Activated CD4-positive, alpha-beta memory T cell treated with anti-CD3 and anti-CD28 coated beads for 36 hours (primary cell): ENCODE measurements around the gene CEL. TPM values are rescaled to one million over a fixed set of nuclear protein-coding genes. Genes with fewer than 3 reads are reported as not detected.
"Not testable (repeated sequence)": the region's sequence is repeated elsewhere in the genome, so short reads cannot be mapped to it uniquely, and the experiment has no call there.

Source experiments
- CTCF ChIA-PET: fragments of 350-600 bp; sonication (Branson Sonifier 250); formaldehyde crosslinking; loops from one replicate; lab custom pipeline; 2021; ENCODE audit warnings: antibody characterized with exemption, inconsistent platforms; lab: Charles Lee
- POLR2A ChIA-PET: fragments of 350-600 bp; sonication (Branson Sonifier 250); formaldehyde crosslinking; loops from one replicate; lab custom pipeline; 2021; ENCODE audit warnings: antibody characterized with exemption; lab: Charles Lee
- DNase-seq: peaks from one replicate; pipeline ENCODE4 v3.0.0-alpha.2; 2020
- H3K27ac Mint-ChIP-seq: one replicate; pipeline ENCODE4 v1.8.0; 2021; ENCODE audit warnings: mixed read lengths
- H3K27me3 Mint-ChIP-seq: one replicate; pipeline ENCODE4 v1.8.0; 2021; ENCODE audit warnings: mixed read lengths
- H3K36me3 Mint-ChIP-seq: one replicate; pipeline ENCODE4 v1.8.0; 2021; ENCODE audit warnings: mixed read lengths
- H3K4me1 Mint-ChIP-seq: one replicate; pipeline ENCODE4 v1.8.0; 2021; ENCODE audit warnings: low read depth, mixed read lengths
- H3K4me3 Mint-ChIP-seq: one replicate; pipeline ENCODE4 v1.8.0; 2021; ENCODE audit warnings: mild to moderate bottlenecking, mixed read lengths
- H3K9me3 Mint-ChIP-seq: one replicate; pipeline ENCODE4 v1.8.0; 2021; ENCODE audit warnings: mixed read lengths
- intact Hi-C: fragments of 100-400 bp; cut with micrococcal nuclease; formaldehyde crosslinking; loops from one replicate; pipeline ENCODE4 v1.15.1; 2023
- total RNA-seq, 2 experiments: library from RNA; stranded (reverse); gene quantifications; one replicate each; pipeline ENCODE4 v1.2.3, GENCODE V29; 2021

The CEL gene
- total RNA-seq, 2 experiments from 2014 or later = 0.88 to 1.0 TPM

GRCh38 chr9:133032171-133032570 lies 29.6 kb upstream of the CEL start:
- H3K9me3 Mint-ChIP-seq = no peaks in the 10 kb centered on the region
- POLR2A ChIA-PET = interaction anchor here (1.2 to 1.5 kb wide), 3 partner anchors 10 to 342 kb away, joined by 4 to 5 read pairs (median 4); no protein-coding TSS in a partner anchor
- no peak overlapping the region for H3K27ac Mint-ChIP-seq
- peak overlapping the region; percentile 99 for H3K4me3 Mint-ChIP-seq
- no peak for DNase-seq
- peaks cover 42% of the 10 kb centered on the region for H3K4me1 Mint-ChIP-seq
- H3K27me3 Mint-ChIP-seq = no peaks in the 10 kb centered on the region
- CTCF ChIA-PET = interaction anchor here (1.8 to 5.7 kb wide), 4 partner anchors 8 to 117 kb away, joined by 5 to 57 read pairs (median 40); no protein-coding TSS in a partner anchor
- H3K36me3 Mint-ChIP-seq = peaks cover 6% of the 10 kb centered on the region
- intact Hi-C loops = no loop called here

DNA sequence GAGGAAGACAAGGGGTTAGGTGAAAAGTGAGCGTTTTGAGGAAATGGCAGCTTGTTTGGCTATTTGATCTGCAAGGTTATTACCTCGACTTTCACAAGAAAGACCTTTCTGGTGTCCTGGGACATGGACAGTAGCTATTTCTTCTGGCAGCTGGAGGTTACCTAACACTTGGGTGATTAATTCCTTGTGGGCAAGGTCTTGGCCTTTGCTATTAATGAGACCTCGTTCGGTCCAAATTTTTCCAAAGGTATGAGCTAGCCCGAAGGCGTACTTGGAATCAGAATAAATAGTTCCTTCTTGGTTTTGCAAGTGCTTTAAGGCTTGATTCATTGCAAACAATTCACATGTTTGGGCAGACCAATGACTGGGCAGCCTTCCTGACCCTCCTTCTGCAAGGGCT lies 26.1 kb upstream of the CEL start:
- Mint-ChIP-seq H3K9me3 (no peaks in the 10 kb centered on the region), H3K27ac (no peak overlapping the region), H3K4me3 (no peak overlapping the region), H3K36me3 (peaks cover 8% of the 10 kb centered on the region), H3K4me1 (peaks cover 39% of the 10 kb centered on the region), H3K27me3 (no peaks in the 10 kb centered on the region)
- CTCF ChIA-PET = interaction anchor here (1.5 to 2.0 kb wide), 3 partner anchors 14 to 112 kb away, joined by 4 to 10 read pairs (median 9); no protein-coding TSS in a partner anchor
- no peak for DNase-seq
- POLR2A ChIA-PET = no interaction called here
- intact Hi-C loops = no loop called here

- Mint-ChIP-seq H3K27ac (no peak overlapping the region), H3K9me3 (no peaks in the 10 kb centered on the region), H3K4me3 (no peak overlapping the region), H3K27me3 (no peaks in the 10 kb centered on the region), H3K36me3 (peaks cover 7% of the 10 kb centered on the region), H3K4me1 (peaks cover 20% of the 10 kb centered on the region)
- ChIA-PET POLR2A (no interaction called here), CTCF (interaction anchor here (1.0 to 1.2 kb wide), 2 partner anchors 16 to 110 kb away, joined by 3 to 6 read pairs; no protein-coding TSS in a partner anchor)
- no peak for DNase-seq
- intact Hi-C loops = no loop called here
These were observed 23.8 kb upstream of the CEL start for GRCh38 chr9:133037775-133038515.

DNA sequence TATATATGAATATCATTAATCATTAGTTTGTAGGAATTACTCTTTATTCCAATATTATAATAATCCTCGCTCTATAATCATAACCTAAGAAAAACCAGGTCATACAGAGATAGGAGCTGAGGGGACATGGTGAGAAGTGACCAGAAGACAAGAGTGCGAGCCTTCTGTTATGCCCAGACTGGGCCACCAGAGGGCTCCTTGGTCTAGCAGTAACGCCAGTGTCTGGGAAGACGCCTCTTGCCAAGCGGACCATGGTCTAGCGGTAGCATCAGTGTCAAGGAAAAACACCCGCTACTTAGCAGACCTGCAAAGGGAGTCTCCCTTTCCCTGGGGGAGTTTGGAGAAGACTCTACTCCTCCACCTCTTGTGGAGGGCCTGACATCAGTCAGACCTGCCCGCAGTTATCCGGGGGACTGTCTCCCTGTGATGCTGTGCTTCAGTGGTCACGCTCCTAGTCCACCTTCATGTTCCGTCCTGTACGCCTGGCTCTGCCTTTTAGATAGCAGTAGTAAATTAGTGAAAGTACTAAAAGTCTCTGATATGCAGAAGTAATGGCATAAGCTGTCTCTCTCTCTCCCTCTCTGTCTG lies 20.8 kb upstream of the CEL start:
- intact Hi-C loops = loop anchor here (1.0 kb wide), 1 partner anchor 106 kb away; no protein-coding TSS in a partner anchor
- POLR2A ChIA-PET = not testable (repeated sequence)

GRCh38 chr9:133041958-133042357 lies 19.8 kb upstream of the CEL start:
- Mint-ChIP-seq H3K27me3 (no peaks in the 10 kb centered on the region), H3K9me3 (no peaks in the 10 kb centered on the region), H3K36me3 (peaks cover 30% of the 10 kb centered on the region), H3K4me1 (peaks cover 10% of the 10 kb centered on the region), H3K4me3 (no peak overlapping the region), H3K27ac (no peak overlapping the region)
- ChIA-PET CTCF (interaction anchor here (0.9 to 2.7 kb wide), 2 partner anchors 38 to 103 kb away, joined by 3 to 18 read pairs; no protein-coding TSS in a partner anchor), POLR2A (no interaction called here)
- DNase-seq = no peak
- intact Hi-C loops = loop anchor here (1.0 kb wide), 1 partner anchor 105 kb away; no protein-coding TSS in a partner anchor

More for the DNA sequence above, 20.8 kb upstream of the CEL start:
- H3K9me3 Mint-ChIP-seq, H3K27me3 Mint-ChIP-seq, H3K4me1 Mint-ChIP-seq, H3K27ac Mint-ChIP-seq, H3K4me3 Mint-ChIP-seq: not testable (repeated sequence)
- peak; percentile 60 for DNase-seq
- CTCF ChIA-PET = interaction anchor here (0.7 to 2.7 kb wide), 11 partner anchors 10 to 140 kb away, joined by 3 to 18 read pairs (median 4); partner anchors contain the start of genes GBGT1 and GTF3C5
- peaks cover 26% of the 10 kb centered on the region for H3K36me3 Mint-ChIP-seq

DNA sequence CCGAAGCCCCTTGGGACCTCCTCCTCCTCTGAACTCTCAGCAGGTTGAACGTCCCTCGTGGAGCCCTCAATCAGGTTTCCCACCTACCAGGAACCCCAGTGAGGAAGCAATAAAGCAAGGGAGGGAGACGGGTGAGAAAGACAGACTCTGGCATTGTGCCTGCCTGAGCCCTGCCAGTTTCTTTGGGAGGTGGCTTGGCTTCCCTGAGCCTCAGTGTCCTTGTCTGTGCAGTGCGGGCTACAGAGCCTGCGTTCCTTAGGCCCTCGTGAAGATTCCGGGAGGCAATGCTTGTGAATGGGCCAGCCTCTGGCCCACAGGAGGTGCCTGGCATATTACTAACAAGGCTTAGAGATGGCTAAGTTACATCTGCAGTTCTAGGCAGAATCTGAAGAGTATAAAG lies 19.1 kb upstream of the CEL start:
- Mint-ChIP-seq H3K4me3 (no peak overlapping the region), H3K4me1 (peaks cover 10% of the 10 kb centered on the region), H3K27ac (no peak overlapping the region), H3K36me3 (peaks cover 30% of the 10 kb centered on the region), H3K9me3 (no peaks in the 10 kb centered on the region), H3K27me3 (no peaks in the 10 kb centered on the region)
- POLR2A ChIA-PET = no interaction called here
- intact Hi-C loops = no loop called here
- CTCF ChIA-PET = interaction anchor here (0.9 to 2.7 kb wide), 3 partner anchors 20 to 102 kb away, joined by 3 to 18 read pairs (median 4); no protein-coding TSS in a partner anchor
- no peak for DNase-seq

DNA sequence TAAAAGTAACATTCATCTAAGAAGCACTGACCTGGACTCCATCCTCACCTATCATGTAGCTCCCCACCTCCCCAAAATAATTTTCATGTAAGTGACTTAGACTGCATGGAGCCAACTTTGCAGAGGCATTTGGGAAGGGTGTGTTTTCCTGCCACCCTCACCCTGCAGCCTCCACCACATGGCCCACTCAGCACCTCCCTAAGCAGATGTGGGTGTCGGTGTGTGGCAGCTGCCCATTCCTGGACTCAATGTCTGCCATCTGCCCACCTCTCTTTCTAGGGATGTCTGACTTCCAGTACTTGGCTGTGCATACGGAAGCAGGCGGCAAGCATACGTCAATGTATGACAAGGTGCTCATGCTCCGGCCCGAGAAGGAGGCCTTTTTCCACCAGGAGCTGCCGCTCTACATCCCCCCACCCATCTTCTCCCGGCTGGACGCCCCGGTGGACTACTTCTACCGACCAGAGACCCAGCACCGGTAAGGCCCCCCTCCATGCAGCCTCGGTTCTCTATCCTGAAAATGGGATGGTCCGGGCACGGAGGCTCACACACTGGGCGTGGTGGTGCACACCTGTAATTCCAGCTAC lies 18.2 kb upstream of the CEL start:
- intact Hi-C loops = no loop called here
- no peak for DNase-seq
- Mint-ChIP-seq H3K4me3 (no peak overlapping the region), H3K27ac (no peak overlapping the region), H3K9me3 (no peaks in the 10 kb centered on the region), H3K4me1 (peaks cover 10% of the 10 kb centered on the region), H3K27me3 (no peaks in the 10 kb centered on the region), H3K36me3 (peaks cover 27% of the 10 kb centered on the region)
- POLR2A ChIA-PET = no interaction called here
- CTCF ChIA-PET = interaction anchor here (0.7 to 1.7 kb wide), 3 partner anchors 21 to 101 kb away, joined by 3 to 5 read pairs (median 4); no protein-coding TSS in a partner anchor

DNA sequence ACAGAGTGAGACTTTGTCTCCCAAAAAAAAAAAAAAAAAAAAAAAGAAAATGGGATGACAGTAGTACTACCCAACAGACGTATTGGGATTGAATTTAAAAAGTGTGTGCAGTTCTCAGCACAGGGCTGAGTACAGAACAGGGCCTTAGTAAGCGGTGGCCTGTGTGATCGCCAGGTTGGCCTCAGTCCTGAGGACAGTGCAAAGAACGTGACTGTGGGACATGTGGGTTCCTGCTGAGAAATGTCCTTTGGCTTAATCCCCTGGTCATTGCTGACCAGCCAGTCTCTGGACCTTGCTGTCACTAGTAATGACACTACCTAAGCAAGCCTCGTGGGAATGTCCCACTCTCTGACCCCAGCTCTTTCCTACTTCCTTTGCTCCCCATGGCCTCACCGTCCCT lies 17.7 kb upstream of the CEL start:
- Mint-ChIP-seq H3K27ac (no peak overlapping the region), H3K27me3 (no peaks in the 10 kb centered on the region), H3K4me1 (peaks cover 10% of the 10 kb centered on the region), H3K36me3 (peaks cover 29% of the 10 kb centered on the region), H3K4me3 (no peak overlapping the region), H3K9me3 (no peaks in the 10 kb centered on the region)
- ChIA-PET CTCF (interaction anchor here (1.7 kb wide), 1 partner anchor 100 kb away, joined by 5 read pairs; no protein-coding TSS in a partner anchor), POLR2A (no interaction called here)
- intact Hi-C loops = no loop called here
- DNase-seq = no peak

DNA sequence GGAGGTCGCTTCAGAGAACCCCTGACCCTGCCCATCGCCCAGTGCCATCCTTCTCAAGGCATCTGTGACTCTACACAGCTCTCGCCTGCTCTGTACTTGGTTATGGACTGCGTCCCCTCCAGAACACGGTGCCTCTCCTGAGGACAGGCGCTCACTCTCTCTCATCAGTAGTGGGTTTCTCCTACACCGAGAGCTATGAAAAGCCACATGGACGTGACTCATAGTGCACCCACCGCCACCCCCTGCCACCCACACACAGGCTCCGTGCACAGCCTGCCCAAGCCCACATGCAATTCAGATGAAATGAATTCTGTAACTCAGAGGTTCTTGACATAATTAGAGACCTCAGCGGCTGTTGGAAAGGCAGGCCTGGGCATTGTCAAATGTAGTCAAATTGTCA lies 17.1 kb upstream of the CEL start:
- Mint-ChIP-seq H3K4me3 (no peak overlapping the region), H3K27ac (no peak overlapping the region), H3K4me1 (peaks cover 7% of the 10 kb centered on the region), H3K36me3 (peaks cover 34% of the 10 kb centered on the region), H3K9me3 (no peaks in the 10 kb centered on the region), H3K27me3 (no peaks in the 10 kb centered on the region)
- ChIA-PET POLR2A (no interaction called here), CTCF (interaction anchor here (1.7 kb wide), 1 partner anchor 100 kb away, joined by 5 read pairs; no protein-coding TSS in a partner anchor)
- intact Hi-C loops = no loop called here
- DNase-seq = no peak

DNA sequence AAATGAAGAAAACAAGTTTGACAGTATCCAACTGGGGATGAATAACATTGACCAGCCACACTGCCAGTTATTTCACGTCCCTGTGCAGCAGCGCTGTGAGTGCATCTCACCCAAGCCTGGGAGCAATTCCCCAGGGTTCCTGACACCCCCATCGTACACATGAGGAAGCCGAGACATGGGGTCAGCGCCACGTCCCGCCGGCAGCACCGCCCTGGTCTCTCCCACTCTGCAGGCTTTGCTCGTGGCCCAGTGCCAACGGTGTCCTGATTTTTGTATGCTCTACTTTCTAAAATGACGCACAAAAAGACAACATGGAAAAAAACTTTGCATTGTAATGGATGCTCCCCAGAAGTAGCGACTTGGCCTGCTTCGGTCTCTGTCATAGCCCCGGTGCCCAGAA lies 16.6 kb upstream of the CEL start:
- Mint-ChIP-seq H3K4me3 (no peak overlapping the region), H3K36me3 (peaks cover 38% of the 10 kb centered on the region), H3K27me3 (no peaks in the 10 kb centered on the region), H3K27ac (no peak overlapping the region), H3K4me1 (peaks cover 7% of the 10 kb centered on the region), H3K9me3 (no peaks in the 10 kb centered on the region)
- intact Hi-C loops = no loop called here
- no peak for DNase-seq
- ChIA-PET CTCF (interaction anchor here (1.4 kb wide), 1 partner anchor 99 kb away, joined by 5 read pairs; no protein-coding TSS in a partner anchor), POLR2A (no interaction called here)

GRCh38 chr9:133046196-133046899 lies 15.4 kb upstream of the CEL start:
- DNase-seq = no peak
- H3K36me3 Mint-ChIP-seq = peaks cover 44% of the 10 kb centered on the region
- no peak overlapping the region for H3K27ac Mint-ChIP-seq
- no peak overlapping the region for H3K4me3 Mint-ChIP-seq
- H3K9me3 Mint-ChIP-seq = no peaks in the 10 kb centered on the region
- POLR2A ChIA-PET = no interaction called here
- CTCF ChIA-PET = interaction anchor here (1.4 kb wide), 1 partner anchor 98 kb away, joined by 5 read pairs; no protein-coding TSS in a partner anchor
- peaks cover 7% of the 10 kb centered on the region for H3K4me1 Mint-ChIP-seq
- H3K27me3 Mint-ChIP-seq = no peaks in the 10 kb centered on the region
- intact Hi-C loops = no loop called here
